OCI-LY3 (cell line): Measurements from ENCODE around the gene CATSPERZ.

Experiments used
- EZH2phosphoT487 ChIP-seq: fragments of 200-600 bp; shearing (Covaris generic); IDR thresholded peaks from 2 replicates; pipeline ENCODE4 v1.6.1; 2018; ENCODE audit warnings: antibody characterized with exemption, mixed run types, low read depth
- TF ChIP-seq, protein P1 (sequence below): fragments of 200-600, 300-600 bp; sonication (generic); IDR thresholded peaks from 2 replicates; pipeline ENCODE4 v1.5.1; 2014; ENCODE audit warnings: antibody characterized with exemption, low read length, low read depth

DNA sequence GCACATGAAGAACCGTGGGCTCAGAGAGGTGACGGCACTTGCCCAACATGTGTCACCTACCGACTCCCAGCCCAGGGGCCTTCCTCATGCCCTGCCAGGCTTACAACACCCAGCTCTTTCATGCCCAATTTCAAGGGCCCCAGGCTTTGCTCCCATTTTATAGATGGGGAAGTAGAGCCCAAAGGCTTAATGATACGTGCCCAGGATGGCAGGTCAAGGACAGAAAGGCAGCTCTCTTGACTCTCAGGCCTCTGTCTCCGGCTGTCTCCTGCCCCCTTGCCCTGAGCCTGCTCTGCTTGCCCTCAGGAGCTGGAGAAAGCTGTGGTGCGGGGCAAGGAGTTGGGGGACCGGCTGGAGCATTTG lies 48.8 kb downstream of the CATSPERZ start:
- TF ChIP-seq, protein P1, sequence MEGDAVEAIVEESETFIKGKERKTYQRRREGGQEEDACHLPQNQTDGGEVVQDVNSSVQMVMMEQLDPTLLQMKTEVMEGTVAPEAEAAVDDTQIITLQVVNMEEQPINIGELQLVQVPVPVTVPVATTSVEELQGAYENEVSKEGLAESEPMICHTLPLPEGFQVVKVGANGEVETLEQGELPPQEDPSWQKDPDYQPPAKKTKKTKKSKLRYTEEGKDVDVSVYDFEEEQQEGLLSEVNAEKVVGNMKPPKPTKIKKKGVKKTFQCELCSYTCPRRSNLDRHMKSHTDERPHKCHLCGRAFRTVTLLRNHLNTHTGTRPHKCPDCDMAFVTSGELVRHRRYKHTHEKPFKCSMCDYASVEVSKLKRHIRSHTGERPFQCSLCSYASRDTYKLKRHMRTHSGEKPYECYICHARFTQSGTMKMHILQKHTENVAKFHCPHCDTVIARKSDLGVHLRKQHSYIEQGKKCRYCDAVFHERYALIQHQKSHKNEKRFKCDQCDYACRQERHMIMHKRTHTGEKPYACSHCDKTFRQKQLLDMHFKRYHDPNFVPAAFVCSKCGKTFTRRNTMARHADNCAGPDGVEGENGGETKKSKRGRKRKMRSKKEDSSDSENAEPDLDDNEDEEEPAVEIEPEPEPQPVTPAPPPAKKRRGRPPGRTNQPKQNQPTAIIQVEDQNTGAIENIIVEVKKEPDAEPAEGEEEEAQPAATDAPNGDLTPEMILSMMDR, result no peak
- TF ChIP-seq EZH2phosphoT487, result no peak
